MCF 10A (cell line): ENCODE data around the gene OR8B8. TPM values are rescaled to one million over a fixed set of nuclear protein-coding genes. Genes with fewer than 3 reads are reported as not detected.

Experiments used
- BruUV-seq: library from RNA; stranded (reverse); fragments of 400-500 nt; replicated peaks from 2 replicates; lab custom pipeline; 2021; lab: Mats Ljungman, UMichigan
- CTCF ChIA-PET: fragments of 300-600 bp; sonication (Branson Sonifier 250); formaldehyde crosslinking; extraction: SDS; loops from one replicate; lab custom pipeline; 2021; ENCODE audit warnings: antibody characterized with exemption, inconsistent platforms; lab: Yijun Ruan, JAX
- POLR2A ChIA-PET: fragments of 300-600, 350-650 bp; sonication (Branson Sonifier 250); formaldehyde crosslinking; extraction: SDS; loops from one replicate; lab custom pipeline; 2020; ENCODE audit warnings: antibody characterized with exemption, inconsistent platforms; lab: Yijun Ruan, JAX
- DNase-seq: peaks from one replicate; pipeline ENCODE4 v3.0.0-alpha.2; 2018; ENCODE audit not compliant: unreplicated experiment
- H3K27ac Mint-ChIP-seq: one replicate; pipeline ENCODE4 v1.8.0; 2022; ENCODE audit warnings: mild to moderate bottlenecking, low read depth, mixed read lengths; ENCODE audit not compliant: unreplicated experiment
- H3K27me3 Mint-ChIP-seq: one replicate; pipeline ENCODE4 v1.8.0; 2022; ENCODE audit warnings: mixed read lengths; ENCODE audit not compliant: insufficient read depth, unreplicated experiment
- H3K36me3 Mint-ChIP-seq: one replicate; pipeline ENCODE4 v1.8.0; 2022; ENCODE audit warnings: mild to moderate bottlenecking, moderate library complexity, mixed read lengths; ENCODE audit not compliant: insufficient read depth, unreplicated experiment
- H3K4me1 Mint-ChIP-seq: one replicate; pipeline ENCODE4 v1.8.0; 2022; ENCODE audit warnings: mixed read lengths; ENCODE audit not compliant: insufficient read depth, unreplicated experiment
- H3K4me3 Mint-ChIP-seq: one replicate; pipeline ENCODE4 v1.8.0; 2022; ENCODE audit warnings: mild to moderate bottlenecking, moderate library complexity, mixed read lengths; ENCODE audit not compliant: unreplicated experiment
- H3K9me3 Mint-ChIP-seq: one replicate; pipeline ENCODE4 v1.8.0; 2022; ENCODE audit warnings: mixed read lengths; ENCODE audit not compliant: unreplicated experiment
- intact Hi-C: fragments of 100-400 bp; cut with micrococcal nuclease; formaldehyde crosslinking; loops from 2 replicates; pipeline ENCODE4 v1.14.1; 2022
- total RNA-seq: library from RNA; stranded (reverse); gene quantifications from 2 replicates; pipeline ENCODE4 v1.2.3, GENCODE V29; 2022
- TF ChIP-seq, protein P1 (sequence below): fragments of 200-600 bp; IDR thresholded peaks from one replicate; pipeline ENCODE4 v1.8.0; 2022; ENCODE audit warnings: antibody characterized with exemption, mild to moderate bottlenecking; ENCODE audit not compliant: unreplicated experiment

The OR8B8 gene
- total RNA-seq, 1 experiment from 2014 or later = not detected

DNA sequence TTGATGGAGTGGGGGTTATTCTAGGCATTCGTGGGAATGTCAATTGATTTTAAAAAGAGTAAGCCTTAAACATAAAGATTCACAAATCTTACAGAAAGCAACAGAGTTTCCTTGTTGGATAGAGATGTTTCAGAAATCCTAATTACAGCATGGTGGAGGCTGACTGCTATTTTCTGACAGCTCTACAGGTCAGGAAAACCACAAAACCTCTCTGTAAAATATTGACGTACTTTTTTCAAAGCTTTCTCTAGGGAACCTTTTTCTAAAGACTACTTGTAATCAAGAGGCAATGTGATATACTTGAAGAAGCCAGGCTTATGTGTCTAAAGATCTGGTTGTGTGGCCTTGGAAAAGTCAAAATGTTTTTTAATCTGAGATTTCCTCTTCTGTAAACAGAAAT, 9.1 kb upstream of the OR8B8 start:
- H3K4me1 Mint-ChIP-seq = no peaks in the 10 kb centered on the region
- ChIA-PET CTCF (interaction anchor here (1.0 kb wide), 1 partner anchor 53 kb away, joined by 4 read pairs; no protein-coding TSS in a partner anchor), POLR2A (interaction anchor here (0.6 kb wide), 1 partner anchor 12 kb away, joined by 4 read pairs; no protein-coding TSS in a partner anchor)
- TF ChIP-seq, protein P1, sequence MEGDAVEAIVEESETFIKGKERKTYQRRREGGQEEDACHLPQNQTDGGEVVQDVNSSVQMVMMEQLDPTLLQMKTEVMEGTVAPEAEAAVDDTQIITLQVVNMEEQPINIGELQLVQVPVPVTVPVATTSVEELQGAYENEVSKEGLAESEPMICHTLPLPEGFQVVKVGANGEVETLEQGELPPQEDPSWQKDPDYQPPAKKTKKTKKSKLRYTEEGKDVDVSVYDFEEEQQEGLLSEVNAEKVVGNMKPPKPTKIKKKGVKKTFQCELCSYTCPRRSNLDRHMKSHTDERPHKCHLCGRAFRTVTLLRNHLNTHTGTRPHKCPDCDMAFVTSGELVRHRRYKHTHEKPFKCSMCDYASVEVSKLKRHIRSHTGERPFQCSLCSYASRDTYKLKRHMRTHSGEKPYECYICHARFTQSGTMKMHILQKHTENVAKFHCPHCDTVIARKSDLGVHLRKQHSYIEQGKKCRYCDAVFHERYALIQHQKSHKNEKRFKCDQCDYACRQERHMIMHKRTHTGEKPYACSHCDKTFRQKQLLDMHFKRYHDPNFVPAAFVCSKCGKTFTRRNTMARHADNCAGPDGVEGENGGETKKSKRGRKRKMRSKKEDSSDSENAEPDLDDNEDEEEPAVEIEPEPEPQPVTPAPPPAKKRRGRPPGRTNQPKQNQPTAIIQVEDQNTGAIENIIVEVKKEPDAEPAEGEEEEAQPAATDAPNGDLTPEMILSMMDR = no peak
- H3K9me3 Mint-ChIP-seq = no peaks in the 10 kb centered on the region
- no peak overlapping the region for H3K4me3 Mint-ChIP-seq
- peaks cover 5% of the 10 kb centered on the region for H3K36me3 Mint-ChIP-seq
- peaks cover 58% of the 10 kb centered on the region for H3K27me3 Mint-ChIP-seq
- no TSS peak for BruUV-seq
- no peak for DNase-seq
- no peak overlapping the region for H3K27ac Mint-ChIP-seq
- intact Hi-C loops = no loop called here

DNA sequence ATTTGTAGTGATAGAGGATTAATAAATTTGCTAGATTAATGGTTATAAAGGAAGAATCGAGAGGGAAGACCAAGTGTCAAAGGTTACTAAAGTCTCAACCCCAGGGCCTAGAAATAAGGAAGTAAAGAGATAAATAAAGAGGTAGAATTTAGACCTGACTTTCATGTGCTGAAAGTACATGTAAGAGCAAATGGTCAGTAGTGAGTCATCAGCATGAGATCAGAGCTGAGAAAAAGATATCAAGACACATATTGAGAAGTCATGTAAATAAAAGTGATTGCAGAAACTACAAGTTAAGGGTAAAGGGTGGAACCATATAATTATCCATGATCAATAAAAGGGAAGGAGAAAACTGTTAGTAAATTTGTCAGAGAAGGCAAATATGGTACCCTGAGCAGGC, 1.4 kb upstream of the OR8B8 start:
- TF ChIP-seq, protein P1 = no peak
- Mint-ChIP-seq H3K4me1 (peaks cover 5% of the 10 kb centered on the region), H3K4me3 (no peak overlapping the region), H3K36me3 (no peaks in the 10 kb centered on the region), H3K27me3 (peaks cover 12% of the 10 kb centered on the region), H3K9me3 (no peaks in the 10 kb centered on the region), H3K27ac (no peak overlapping the region)
- BruUV-seq = no TSS peak
- ChIA-PET CTCF (interaction anchor here (0.6 to 0.8 kb wide), 3 partner anchors 28 to 1186 kb away, joined by 3 read pairs; no protein-coding TSS in a partner anchor), POLR2A (no interaction called here)
- intact Hi-C loops = no loop called here
- DNase-seq = no peak

DNA sequence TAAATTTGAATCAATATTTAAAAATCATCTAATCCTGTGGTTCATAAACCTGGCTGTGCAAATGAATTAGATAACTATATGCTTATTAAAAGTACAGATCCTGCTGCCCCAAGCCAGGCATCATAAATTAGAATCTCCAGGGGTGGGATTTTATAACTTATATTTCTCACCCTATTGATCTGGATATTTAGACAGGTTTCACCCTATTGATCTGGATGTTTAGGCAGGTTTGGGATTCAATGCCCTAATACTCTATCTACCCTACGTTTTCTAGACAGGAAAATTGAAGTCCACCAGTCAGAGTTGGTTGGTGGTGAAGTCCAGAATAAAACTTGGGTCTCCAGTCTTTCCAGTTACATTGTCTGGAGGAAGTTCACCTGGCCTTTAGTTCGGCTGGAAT, 2.6 kb downstream of the OR8B8 start:
- TF ChIP-seq, protein P1 = no peak
- H3K4me1 Mint-ChIP-seq = peaks cover 5% of the 10 kb centered on the region
- POLR2A ChIA-PET = no interaction called here
- CTCF ChIA-PET = interaction anchor here (0.6 to 1.2 kb wide), 3 partner anchors 27 to 391 kb away, joined by 3 to 6 read pairs (median 4); no protein-coding TSS in a partner anchor
- H3K4me3 Mint-ChIP-seq = no peak overlapping the region
- no peak for DNase-seq
- no peak overlapping the region for H3K27ac Mint-ChIP-seq
- peaks cover 4% of the 10 kb centered on the region for H3K36me3 Mint-ChIP-seq
- intact Hi-C loops = no loop called here
- no TSS peak for BruUV-seq
- H3K27me3 Mint-ChIP-seq = peaks cover 31% of the 10 kb centered on the region
- no peaks in the 10 kb centered on the region for H3K9me3 Mint-ChIP-seq

DNA sequence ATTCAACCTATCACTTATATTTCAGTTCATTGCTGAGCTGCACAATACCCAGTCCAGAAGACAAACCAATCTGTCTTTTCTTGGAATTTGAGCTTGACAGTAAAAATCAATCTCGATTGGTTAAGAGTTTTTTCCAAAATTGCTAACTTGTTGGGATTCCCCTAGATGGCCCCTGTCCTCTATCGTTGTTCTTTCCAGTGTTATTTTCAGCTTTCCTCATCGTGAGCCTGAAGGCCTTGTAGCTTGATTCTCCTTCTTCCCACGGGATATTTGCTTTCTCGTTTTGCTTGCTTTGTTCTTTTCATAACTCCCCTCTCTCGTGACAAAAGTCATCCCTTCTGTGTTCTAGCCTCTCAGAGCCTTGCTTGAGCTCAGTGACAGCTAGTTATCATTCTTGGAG, 3.1 kb downstream of the OR8B8 start:
- Mint-ChIP-seq H3K27ac (no peak overlapping the region), H3K27me3 (peaks cover 35% of the 10 kb centered on the region), H3K9me3 (no peaks in the 10 kb centered on the region), H3K4me1 (peaks cover 5% of the 10 kb centered on the region), H3K36me3 (peaks cover 4% of the 10 kb centered on the region), H3K4me3 (no peak overlapping the region)
- intact Hi-C loops = no loop called here
- no TSS peak for BruUV-seq
- ChIA-PET POLR2A (no interaction called here), CTCF (interaction anchor here (0.6 to 1.2 kb wide), 3 partner anchors 26 to 391 kb away, joined by 3 to 6 read pairs (median 4); no protein-coding TSS in a partner anchor)
- TF ChIP-seq, protein P1 = no peak
- DNase-seq = no peak
